GM21367 (cell line): Measurements from ENCODE around the gene ITPRID1.
A peak's percentile ranks its signal among the peaks of the same experiment; 100 is the strongest.
"Not testable (repeated sequence)": the region's sequence is repeated elsewhere in the genome, so short reads cannot be mapped to it uniquely, and the experiment has no call there.

Source experiments
- ATAC-seq: cut with Tn5 transposase; IDR thresholded peaks from one replicate; pipeline ENCODE4 v1.9.1; 2021; ENCODE audit not compliant: unreplicated experiment

Gene ITPRID1

GRCh38 chr7:31513790-31514189 lies at the start of gene ITPRID1:
Gene ITPRID1, plus strand, starts transcription at chr7:31514090. Its CDS starts 38,935 bp downstream, at chr7:31553025.
- no peak for ATAC-seq

DNA sequence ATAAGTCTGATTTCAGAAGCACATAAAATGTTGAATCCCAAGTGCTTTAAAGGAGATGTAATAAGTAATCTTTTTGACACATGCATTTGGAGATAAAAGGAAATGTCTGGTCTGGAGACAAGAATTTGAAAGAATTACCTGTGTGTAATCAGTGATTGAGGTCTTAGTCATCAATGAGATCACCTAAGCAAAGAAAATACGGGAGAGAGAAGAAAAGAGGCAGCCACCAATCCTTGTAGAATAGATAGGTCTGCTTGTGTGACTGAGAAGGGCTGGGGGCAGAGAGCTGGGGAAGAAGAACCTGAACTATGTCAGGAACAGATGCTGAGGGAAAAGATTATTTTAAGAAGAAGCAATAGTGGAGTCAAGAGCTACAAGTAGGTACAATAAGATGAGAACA lies 49.3 kb upstream of the ITPRID1 start:
- no peak for ATAC-seq

GRCh38 chr7:31465285-31465684 lies 48.6 kb upstream of the ITPRID1 start:
- ATAC-seq = peak; percentile 42

DNA sequence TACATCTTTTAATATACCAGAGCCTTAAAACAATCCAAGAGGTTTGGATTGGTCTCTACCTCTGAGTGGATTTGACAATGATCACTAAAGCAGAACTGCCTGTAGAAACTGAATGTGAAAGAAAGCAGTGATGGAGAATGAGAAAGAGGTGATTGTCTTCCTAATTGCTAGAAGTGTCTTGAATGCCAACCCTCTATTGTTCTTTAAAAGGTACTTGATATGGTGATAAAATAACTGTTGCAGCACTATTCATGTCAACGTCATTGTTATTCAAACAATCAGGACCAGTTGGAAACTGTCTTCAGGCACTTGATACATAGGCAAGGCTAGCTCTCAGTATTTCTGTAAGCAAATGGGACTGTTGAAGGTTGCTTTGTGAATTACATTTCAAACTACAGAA lies 47.9 kb upstream of the ITPRID1 start:
- no peak for ATAC-seq

GRCh38 chr7:31470883-31471282 lies 43.0 kb upstream of the ITPRID1 start:
- ATAC-seq = not testable (repeated sequence)

DNA sequence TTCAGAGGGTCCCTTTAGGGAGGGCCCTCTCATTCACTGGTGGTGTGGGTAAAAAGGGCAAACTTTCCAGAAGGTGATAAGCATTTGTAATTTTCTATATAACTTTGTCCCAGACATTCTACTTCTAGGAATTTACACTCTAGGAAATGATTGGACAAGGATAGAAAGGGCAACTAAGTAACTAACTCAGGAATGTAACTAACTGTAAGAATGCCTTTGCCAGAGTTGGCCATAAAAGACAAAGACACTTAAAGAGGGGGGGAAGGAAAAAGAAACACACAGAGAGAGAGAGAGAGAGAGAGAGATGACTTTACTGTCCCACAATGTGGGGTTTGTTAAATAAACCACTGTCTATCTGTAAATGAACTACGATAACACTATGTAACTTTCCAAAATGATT lies 38.5 kb upstream of the ITPRID1 start:
- no peak for ATAC-seq

DNA sequence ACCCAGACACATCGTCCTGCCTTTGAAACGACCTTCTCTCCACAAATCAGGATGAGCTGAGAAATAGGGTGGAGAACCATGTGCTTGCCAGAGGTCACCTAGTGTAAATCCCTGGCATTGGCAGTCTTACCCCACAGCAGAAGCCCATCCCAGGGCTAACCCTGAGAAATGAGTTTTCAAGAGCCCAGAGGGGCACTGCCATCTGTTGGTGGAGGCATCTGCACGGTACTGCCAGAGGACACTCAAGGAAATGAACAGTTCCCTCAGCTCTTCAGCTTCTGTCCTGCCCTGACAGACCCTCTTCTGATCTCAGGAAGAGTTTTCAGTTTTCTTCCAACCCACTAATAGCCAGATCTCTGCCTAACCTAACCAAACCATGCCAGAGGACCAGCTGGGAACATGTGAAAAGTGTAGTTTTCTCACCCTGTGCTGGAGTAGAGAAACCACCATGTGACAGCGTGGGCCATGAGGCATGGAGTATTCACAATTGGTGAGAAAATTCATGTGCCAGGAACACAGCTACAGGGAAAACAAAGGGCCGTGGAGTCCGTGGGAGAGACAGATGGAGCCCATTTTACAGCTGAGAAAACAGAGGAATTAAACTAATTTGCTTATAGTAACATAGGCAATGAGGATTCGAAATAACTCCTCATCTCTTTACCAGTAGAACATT lies 37.7 kb upstream of the ITPRID1 start:
- ATAC-seq = no peak

- no peak for ATAC-seq
Measured at GRCh38 chr7:31476941-31477677, 36.8 kb upstream of the ITPRID1 start.

GRCh38 chr7:31478018-31478417 lies 35.9 kb upstream of the ITPRID1 start:
- ATAC-seq = no peak

GRCh38 chr7:31478721-31479120 lies 35.2 kb upstream of the ITPRID1 start:
- peak; percentile 83 for ATAC-seq

GRCh38 chr7:31487071-31487470 lies 26.8 kb upstream of the ITPRID1 start:
- ATAC-seq = no peak

GRCh38 chr7:31487476-31487875 lies 26.4 kb upstream of the ITPRID1 start:
- ATAC-seq = no peak

GRCh38 chr7:31488562-31489203 lies 25.2 kb upstream of the ITPRID1 start:
- peak; percentile 97 for ATAC-seq

DNA sequence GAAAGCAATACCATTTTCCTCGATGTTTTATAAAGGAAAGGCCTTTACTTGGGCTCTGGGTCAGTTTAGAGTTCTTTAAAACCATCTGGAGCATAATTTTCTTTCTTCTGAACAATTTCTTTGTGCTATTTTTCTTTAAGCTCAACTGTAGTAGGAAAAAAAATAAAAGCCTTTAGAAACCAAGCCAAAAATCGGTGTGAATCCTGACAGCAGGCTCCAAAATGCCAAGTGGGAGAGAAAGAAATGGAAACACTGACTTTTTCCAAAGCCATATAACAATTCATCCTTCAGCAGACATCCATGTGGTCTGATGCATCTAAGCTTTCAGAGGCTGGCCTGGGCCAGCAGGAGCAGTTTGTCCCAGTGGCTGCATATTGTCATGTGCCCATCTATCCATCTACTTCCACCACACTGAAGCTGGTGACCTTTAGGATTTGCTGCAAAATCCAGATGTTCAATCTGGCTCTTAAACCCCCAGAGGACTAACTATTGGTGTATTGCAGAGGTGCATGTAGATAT lies 23.0 kb upstream of the ITPRID1 start:
- no peak for ATAC-seq

DNA sequence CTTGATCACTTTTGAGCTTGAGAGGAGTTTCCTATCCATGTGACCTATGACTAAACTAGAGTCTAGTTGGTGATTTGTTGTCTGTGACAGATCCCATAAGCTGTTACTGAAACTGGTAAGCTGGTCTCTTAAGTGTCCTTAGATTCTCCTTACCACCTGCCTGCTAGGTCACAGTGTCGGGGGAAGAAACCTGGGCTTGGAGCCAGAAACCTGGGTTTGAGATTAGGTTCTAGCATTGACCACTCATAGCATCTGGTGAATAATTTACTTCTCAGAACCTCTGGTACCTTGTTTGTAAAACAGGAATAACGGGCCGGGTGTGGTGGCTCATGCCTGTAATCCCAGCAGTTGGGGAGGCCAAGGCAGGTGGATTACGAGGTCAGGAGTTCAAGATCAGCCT lies 21.8 kb upstream of the ITPRID1 start:
- no peak for ATAC-seq

- no peak for ATAC-seq
Measured at GRCh38 chr7:31493714-31494181, 20.1 kb upstream of the ITPRID1 start.

DNA sequence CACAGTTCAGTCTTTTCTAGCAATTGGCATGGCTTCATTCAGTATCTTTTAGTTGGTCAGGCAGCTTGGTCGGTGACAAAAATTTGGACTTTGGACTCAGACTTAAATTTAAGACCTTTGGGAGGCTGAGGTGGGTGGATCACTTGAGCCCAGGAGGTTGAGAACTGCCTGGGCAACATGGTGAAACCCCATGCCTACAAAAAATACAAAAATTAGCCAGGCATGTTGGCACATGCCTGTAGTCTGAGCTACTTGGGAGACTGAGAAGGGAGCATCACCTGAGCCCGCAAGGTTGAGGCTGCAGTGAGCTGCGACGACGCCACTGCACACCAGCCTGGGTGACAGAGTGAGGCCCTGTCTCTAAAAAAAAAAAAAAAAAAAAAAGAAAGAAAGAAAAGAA lies 19.5 kb upstream of the ITPRID1 start:
- no peak for ATAC-seq

- ATAC-seq = no peak
Measured at GRCh38 chr7:31495653-31496052, 18.2 kb upstream of the ITPRID1 start.

GRCh38 chr7:31497516-31497915 lies 16.4 kb upstream of the ITPRID1 start:
- no peak for ATAC-seq

DNA sequence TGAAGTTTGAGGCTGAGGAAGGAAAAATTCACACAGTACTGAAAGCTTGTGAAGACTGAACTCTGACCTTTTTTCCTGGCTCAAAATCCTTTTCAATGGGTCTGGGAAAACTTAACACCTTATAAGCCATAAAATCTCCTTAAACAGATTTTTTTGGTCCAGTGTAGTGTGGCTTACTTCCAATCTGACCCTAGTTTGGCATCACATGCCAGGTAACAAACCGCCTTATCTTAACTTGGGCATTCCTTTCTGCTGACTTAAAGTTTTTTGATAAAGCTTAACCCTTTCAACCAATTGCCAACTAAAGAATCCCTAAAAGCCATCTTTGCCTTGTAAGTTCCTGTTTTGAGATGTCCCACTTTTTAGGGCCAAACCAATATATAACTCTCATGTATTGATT lies 13.2 kb upstream of the ITPRID1 start:
- ATAC-seq = no peak

DNA sequence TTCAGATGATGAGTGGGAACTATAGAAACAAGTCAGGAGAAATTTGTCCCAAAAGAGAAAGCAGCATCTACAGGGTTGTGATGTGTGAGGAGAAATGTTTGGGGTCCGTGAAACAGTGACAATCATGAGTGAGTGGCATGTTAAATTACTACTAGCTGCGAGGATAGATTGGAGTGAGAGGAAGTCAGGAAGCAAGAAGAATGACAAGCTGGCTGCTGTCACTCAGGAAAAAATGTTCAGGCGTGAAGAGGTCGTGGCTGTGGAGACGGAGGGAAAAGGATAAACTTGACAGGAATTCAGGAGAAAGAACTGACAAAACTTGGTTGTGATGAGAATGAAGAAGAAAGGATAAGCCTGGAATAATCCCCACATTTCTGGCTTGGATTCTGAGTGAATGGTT lies 5.1 kb upstream of the ITPRID1 start:
- no peak for ATAC-seq

GRCh38 chr7:31512166-31512565 lies 1.7 kb upstream of the ITPRID1 start:
- no peak for ATAC-seq
